GM19239 (cell line): ENCODE results near the gene OTUB1.
"Not testable (repeated sequence)": the region's sequence is repeated elsewhere in the genome, so short reads cannot be mapped to it uniquely, and the experiment has no call there.

Experiments
- DNase-seq: peaks from one replicate; pipeline ENCODE4 v3.0.0; 2011; ENCODE audit warnings: low spot score; ENCODE audit not compliant: insufficient read length
- FAIRE-seq: peaks from 2 replicates; lab custom pipeline; 2011; peaks lifted over from hg19 to GRCh38; lab: Jason Lieb, UNC

Gene OTUB1, protein sequence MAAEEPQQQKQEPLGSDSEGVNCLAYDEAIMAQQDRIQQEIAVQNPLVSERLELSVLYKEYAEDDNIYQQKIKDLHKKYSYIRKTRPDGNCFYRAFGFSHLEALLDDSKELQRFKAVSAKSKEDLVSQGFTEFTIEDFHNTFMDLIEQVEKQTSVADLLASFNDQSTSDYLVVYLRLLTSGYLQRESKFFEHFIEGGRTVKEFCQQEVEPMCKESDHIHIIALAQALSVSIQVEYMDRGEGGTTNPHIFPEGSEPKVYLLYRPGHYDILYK

GRCh38 chr11:63986156-63986931, at the start of gene OTUB1:
TSS of gene OTUB1 (plus strand) at chr11:63986438. CDS start at chr11:63986457, 19 bp downstream.
- DNase-seq: peak; percentile 98
- FAIRE-seq: peak; percentile 94

DNA sequence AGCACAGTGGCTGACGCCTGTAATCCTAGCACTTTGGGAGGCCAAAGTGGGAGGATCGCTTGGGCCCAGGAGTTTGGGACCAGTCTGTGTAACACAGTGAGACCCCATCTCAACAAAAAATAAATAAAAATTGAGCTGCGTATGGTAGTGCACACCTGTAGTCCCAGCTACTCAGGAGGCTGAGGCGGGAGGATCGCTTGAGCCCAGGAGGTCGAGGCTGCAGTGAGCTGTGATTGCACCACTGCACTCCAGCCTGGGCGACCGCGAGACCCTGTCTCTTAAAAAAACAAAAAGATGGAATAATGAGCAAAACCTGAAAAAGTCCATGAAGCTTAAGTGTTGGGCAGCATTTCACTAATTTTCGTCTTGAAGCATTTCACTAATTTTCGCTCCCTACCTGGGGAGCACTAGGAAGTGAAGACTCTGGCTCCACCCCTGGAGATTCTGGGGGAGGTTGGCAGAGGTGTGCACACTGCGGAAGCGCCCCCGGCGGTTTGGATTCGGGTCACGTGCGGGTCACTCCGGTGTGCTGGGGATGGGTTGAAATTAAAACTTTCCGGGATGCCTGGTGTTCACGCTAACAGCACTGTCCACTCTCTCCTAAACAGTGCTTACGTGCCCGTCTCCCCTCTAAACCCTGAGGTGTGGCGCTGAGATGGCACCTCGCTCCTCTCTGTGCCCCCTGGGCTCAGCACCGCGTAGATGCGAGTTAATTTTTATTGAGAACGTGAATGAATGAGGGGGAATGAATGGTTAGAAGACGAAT, 48.3 kb upstream of the OTUB1 start:
- no peak for DNase-seq
- no peak for FAIRE-seq

DNA sequence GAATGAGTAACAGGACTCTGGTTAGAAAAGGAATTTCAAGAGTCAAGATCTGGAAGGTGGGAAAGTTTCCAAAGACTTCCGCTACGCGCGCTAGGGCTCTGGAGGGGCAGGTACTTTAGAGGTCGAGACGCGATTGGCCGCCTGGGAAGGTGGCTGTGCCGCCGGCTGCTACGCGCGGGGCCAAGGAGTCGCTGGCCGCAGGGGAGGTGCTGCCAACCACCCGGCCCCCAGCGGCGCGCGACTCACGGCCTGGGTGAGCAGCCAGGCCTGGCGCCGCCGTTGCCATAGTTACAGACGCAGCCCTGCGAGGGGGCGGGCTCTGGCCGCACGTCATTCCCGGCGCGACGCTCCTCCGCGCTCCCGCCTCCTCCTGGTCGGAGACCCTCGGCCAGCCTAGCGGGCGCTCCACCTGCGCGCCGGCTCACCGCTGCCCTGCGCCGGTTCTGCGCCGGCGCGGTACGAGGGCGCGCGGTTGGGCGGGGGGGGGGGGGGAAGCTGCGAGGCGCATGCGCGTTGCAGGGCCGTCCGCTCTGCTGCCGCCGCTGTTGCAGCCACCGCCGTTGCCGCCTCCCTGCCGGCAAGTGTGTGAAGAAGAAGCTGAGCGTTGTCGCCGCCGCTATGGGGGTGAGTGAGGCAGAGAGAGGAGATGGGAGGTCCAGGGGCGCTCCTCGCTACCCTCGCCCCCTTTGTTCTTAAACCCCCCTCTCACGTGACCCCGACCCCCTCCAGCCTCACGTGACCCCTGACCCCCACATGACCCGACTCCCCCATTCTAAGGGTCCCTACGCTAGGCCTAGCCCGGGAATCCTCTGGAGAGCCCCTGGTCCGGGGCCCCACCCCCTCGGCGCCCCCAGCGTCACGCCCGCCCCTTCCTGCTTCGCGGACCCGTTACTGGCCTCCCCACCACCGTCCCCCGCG, 47.5 kb upstream of the OTUB1 start, which contains the start of gene NAA40:
TSS of gene NAA40 (plus strand) at position 524 of the 918 bp plus-strand sequence. CDS start at position 619, 95 bp downstream.
- DNase-seq: peak; percentile 98
- peak; percentile 79 for FAIRE-seq

DNA sequence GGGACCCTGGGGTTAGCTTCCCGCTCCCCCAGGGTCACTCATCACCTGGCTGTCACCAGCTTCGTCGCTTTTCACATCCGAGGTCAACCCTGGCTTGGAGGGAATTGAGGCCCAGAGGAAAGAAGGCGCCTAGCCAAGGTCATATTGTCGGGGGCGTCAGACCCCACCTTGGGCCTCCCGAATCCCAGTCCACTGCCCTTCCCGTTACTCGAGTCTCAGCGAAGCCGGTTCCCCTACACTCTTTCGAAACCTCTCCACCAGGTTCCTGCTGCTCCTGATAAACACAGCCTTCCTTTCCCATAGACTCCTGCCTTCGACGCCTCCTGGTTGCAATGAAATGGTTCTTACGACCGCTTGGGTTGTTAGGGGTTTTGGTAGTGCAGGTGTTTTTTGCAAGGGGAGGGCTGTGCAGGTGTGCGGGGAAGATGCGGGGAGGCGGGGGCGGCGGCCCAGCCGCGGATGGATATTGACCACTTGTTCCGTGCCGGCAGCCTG, 46.8 kb upstream of the OTUB1 start:
- FAIRE-seq (peak; percentile 70), DNase-seq (no peak)

DNA sequence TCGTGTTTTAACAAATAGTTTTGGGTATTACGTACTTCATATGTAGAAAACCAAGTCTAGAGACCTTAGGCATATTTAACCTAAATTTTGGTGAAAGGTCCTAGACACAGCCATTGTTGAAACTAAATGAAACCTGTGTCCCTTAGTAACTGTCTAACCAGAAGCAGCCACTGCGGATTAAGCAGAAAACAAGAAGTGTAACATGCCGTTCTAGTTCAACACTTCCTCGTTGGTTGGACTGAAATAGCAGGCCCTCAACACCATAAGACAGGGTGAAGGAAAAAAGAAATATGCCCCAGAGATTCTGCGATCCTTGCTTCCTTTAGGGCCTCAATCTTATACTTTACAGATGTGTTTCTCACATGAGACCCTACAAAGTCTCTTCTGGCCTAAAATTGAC, 45.5 kb upstream of the OTUB1 start:
- FAIRE-seq (peak; percentile 52), DNase-seq (no peak)

DNA sequence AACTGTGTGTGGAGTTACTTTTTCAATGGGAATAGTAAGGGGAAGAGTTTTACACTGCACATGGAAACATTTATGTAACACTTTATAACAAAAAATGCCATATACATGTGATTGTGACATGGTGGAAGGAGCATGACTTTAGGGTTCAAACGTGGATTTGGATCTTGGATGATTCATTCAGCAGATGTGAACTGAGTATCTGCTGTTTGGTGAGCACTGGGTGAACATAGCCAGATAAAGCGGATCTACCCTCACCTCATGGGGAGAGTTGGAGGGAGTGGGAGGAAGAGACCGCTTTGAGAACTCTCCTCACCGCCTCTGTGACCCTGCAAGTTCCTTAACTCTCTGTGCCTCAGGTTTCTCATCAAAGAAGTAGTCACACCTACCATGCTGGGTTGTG, 44.3 kb upstream of the OTUB1 start:
- DNase-seq (no peak), FAIRE-seq (no peak)

DNA sequence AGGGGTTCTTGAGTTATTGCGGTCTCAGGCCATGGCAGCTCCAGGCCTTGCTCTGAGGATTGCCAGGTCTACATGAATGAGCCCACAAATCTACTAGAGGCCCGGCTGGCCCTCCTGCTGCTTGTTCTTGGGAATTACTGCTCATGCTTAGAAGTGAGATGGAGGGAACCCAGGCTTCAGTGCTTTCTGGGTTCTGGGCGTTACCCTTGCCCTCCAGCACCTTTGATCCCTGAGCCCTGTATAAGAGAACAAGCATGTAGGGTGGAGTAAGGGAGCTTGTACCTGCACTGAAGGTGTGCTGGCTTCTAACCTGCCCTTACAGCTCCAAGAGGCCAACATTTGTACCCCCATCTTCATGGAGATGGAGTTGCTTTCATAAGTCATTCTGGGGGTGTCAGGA, 43.4 kb upstream of the OTUB1 start:
- DNase-seq: no peak
- no peak for FAIRE-seq

GRCh38 chr11:63944987-63945386, 41.3 kb upstream of the OTUB1 start:
- DNase-seq (no peak), FAIRE-seq (no peak)

DNA sequence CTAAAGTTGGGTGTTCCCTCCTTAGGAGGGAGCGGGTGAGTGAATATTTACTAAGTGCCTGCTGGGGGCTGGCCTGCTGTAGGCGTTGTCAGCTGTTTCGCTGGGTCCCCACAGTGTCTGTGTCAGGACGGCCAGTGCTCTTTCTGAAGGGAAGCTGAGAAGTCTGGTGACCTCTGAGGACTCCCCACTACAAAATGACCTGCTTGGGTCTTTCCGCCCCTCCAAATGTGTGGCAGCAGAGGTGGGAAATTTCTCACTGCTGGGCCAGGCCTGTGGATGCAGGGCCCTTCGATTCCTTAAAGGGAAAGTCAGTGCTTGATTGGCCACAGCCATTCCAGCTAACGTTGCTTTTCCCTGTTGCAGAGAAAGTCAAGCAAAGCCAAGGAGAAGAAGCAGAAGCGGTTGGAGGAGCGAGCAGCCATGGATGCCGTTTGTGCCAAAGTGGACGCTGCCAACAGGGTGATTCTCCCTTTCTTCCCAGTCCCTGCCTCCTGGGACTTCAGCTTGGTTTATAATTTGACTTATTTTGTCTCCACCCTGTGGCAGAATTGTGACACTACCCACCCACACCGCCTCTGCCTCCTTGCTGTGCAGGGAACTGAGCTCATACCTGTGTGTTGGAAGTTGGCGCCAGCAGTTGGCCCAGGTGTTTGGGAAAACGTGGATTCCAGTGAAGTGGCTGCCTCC, 40.6 kb upstream of the OTUB1 start:
- peak; percentile 4 for FAIRE-seq
- peak; percentile 35 for DNase-seq

GRCh38 chr11:63951779-63952536, 34.3 kb upstream of the OTUB1 start:
- FAIRE-seq (peak; percentile 54), DNase-seq (peak; percentile 51)

GRCh38 chr11:63952570-63952969, 33.7 kb upstream of the OTUB1 start:
- no peak for FAIRE-seq
- no peak for DNase-seq

DNA sequence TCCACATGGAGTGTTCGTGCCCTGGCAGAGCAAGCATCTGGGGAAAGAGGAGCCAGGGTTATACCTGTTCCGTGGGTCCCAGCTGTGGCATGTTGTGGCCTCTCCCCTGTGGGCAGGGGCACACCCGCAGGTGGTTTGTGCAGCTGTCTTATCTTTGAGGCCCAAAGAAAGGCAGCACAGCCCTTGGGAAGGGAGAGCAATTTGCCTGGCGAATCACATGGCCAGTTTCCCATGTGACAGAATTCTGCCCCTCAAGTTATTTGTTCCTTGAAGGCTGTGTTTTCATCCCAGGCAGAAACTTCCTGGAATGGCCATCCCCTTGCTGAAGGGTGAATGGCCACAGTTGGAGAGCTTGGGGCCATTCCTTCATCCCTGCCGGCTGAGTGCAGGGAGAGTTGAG, 28.2 kb upstream of the OTUB1 start:
- FAIRE-seq (no peak), DNase-seq (no peak)

GRCh38 chr11:63961608-63962412, 24.4 kb upstream of the OTUB1 start:
- no peak for DNase-seq
- no peak for FAIRE-seq

DNA sequence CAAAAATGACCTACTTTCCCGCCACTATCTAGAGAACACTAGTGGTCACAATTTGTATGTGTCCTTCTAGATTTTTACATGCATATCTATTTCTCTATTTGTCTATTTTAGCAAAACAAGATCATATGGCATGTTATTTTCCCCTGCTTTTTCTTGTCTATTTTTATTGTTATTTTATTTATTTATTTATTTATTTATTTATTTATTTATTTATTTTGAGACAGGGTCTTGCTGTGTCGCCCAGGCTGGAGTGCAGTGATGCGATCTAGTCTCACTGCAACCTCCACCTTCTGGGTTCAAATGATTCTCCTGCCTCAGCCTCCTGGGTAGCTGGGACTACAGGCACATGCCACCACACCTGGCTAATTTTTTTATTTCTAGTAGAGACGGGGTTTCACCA, 22.3 kb upstream of the OTUB1 start:
- not testable (repeated sequence) for FAIRE-seq, DNase-seq

DNA sequence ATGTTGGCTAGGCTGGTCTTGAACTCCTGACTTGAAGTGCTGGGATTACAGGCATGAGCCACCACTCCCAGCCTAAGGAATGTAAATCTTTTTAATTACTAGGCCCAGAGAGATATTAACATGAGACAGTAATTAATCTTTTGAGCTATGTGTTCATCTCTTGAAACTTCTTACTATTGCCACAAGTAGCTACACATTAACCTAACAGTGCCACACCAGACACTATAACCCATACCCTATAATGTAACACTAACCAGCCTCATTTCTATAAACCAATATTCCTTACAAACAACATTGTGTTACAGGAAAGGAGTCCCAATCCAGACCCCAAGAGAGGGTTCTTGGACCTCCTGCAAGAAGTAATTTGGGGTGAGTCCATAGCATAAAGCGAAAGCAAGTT, 19.8 kb upstream of the OTUB1 start:
- no peak for FAIRE-seq
- no peak for DNase-seq

DNA sequence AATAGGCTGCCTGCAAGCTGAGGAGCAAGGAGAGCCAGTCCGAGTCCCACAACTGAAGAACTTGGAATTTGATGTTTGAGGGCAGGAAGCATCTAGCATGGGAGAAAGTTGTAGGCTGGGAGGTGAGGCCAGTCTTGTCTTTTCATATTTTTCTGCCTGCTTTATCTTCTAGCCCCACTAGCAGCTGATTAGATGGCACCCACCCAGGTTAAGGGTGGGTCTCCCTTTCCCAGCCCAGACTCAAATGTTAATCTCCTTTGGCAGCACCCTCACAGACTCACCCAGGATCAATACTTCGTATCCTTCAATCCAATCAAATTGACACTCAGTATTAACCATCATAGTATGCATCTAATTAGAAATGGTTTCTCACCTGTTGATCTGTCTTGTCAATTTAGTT, 16.8 kb upstream of the OTUB1 start:
- no peak for DNase-seq
- FAIRE-seq: no peak

DNA sequence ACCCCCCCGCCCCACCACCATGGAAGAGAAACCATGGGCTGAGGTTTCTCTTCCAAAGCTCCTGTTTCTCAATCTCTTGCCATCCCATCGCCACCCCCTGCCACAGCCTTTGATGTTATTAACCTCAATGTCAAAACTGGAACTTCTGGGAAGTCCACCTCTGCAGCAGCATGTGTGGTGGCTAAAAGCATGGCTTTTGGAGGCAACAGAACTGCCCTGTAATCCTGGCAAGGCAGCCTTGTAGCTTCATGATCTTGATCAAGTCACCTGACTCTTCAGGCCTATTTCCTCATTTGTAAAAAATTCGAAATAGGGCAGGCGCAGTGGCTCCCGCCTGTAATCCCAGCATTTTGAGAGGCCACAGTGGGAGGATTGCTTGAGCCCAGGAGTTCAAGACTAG, 15.3 kb upstream of the OTUB1 start:
- FAIRE-seq (no peak), DNase-seq (no peak)

DNA sequence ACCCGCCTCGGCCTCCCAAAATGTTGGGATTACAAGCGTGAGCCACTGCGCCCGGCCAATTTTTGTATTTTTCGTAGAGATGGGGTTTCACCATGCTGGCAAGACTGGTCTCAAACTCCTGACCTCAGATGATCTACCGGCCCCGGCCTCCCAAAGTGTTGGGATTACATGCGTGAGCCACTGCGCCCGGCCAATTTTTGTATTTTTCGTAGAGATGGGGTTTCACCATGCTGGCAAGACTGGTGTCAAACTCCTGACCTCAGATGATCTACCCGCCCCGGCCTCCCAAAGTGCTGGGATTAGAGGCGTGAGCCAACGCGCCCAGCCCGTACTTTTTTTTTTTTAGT, 12.4 kb upstream of the OTUB1 start:
- FAIRE-seq, DNase-seq: not testable (repeated sequence)
